AG04450 (cell line): ENCODE measurements around the gene TPX2. TPM values are rescaled to one million over a fixed set of nuclear protein-coding genes. Genes with fewer than 3 reads are reported as not detected.

ENCODE experiments used
- CTCF ChIA-PET: fragments of 300-600, 350-600 bp; formaldehyde crosslinking; extraction: SDS; loops from one replicate; lab custom pipeline; 2022; ENCODE audit warnings: antibody characterized with exemption, inconsistent platforms; lab: Charles Lee
- POLR2A ChIA-PET: fragments of 350-600 bp; formaldehyde crosslinking; extraction: SDS; loops from one replicate; lab custom pipeline; 2021; ENCODE audit warnings: antibody characterized with exemption, inconsistent platforms; lab: Yijun Ruan, JAX
- DNase-seq: peaks from one replicate; pipeline ENCODE4 v3.0.0-alpha.2; 2011; ENCODE audit warnings: low read depth, low spot score
- H3K27ac ChIP-seq: one replicate; pipeline ENCODE4 v1.5.1; 2012; ENCODE audit warnings: low read depth, low read length, control low read depth
- H3K27me3 ChIP-seq: one replicate; pipeline ENCODE4 v1.6.0; 2012; ENCODE audit warnings: low read length; ENCODE audit not compliant: control insufficient read depth, insufficient read depth
- H3K4me3 ChIP-seq: 2 replicates; pipeline ENCODE4 v1.5.1; 2011; ENCODE audit warnings: mild to moderate bottlenecking, low read depth, low read length, control low read depth
- H3K9me3 ChIP-seq: 2 replicates; pipeline ENCODE4 v1.5.1; 2012; ENCODE audit warnings: low read length; ENCODE audit not compliant: control insufficient read depth, insufficient read depth
- polyA plus RNA-seq: library from polyadenylated mRNA; depleted of rRNA; stranded (reverse); fragments of >200 nt; gene quantifications from 2 replicates; pipeline ENCODE4 v1.2.3, GENCODE V29; 2011
- TF ChIP-seq, protein P1 (sequence below): IDR thresholded peaks from 2 replicates; pipeline ENCODE4 v1.5.1; 2011; ENCODE audit warnings: low read depth, low read length, control low read depth, inconsistent platforms

The TPX2 gene
- polyA plus RNA-seq, 1 experiment, result 24.4 TPM

DNA sequence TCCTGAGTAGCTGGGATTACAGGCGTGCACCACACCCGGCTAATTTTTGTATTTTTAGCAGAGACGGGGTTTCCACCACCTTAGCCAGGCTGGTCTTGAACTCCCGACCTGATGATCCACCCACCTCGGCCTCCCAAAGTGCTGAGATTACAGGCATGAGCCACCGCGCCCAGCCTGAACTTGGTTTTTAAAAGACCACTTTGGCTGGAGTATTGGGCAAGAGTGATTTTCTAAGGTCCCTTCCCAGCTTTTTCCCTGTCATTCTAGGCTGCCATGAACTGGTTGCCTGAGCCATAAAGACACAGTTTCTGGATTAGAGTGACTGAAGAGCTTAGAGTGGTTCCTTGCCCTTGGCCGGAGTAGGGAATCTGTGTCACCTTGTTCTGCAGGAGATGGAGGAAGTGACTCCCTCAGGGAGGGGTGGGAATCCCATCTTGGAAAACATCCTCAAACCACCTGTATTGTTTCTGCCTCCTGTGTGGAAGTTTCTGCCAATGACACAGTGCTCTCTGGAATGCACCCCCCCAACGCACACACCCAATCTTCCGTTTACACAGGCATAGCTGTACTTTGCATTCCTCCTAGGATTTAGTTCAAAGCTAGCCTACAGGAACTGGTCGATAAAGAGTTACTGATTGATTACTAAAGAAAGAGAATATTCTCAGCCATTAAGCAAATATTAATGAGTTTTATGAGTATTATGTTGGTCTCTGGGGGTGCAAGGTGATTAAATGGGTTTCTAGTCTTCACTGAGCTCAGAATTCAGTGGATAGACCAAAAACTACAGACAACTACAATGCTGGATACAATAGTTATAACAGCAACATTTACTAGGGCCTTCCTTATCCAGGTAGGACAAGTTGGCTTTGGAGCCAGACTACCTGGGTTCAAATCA is 34.6 kb upstream of the TPX2 start:
- CTCF ChIA-PET, result interaction anchor here (1.5 to 2.1 kb wide), 2 partner anchors 19 to 43 kb away, joined by 11 to 16 read pairs; no protein-coding TSS in a partner anchor
- TF ChIP-seq, protein P1, sequence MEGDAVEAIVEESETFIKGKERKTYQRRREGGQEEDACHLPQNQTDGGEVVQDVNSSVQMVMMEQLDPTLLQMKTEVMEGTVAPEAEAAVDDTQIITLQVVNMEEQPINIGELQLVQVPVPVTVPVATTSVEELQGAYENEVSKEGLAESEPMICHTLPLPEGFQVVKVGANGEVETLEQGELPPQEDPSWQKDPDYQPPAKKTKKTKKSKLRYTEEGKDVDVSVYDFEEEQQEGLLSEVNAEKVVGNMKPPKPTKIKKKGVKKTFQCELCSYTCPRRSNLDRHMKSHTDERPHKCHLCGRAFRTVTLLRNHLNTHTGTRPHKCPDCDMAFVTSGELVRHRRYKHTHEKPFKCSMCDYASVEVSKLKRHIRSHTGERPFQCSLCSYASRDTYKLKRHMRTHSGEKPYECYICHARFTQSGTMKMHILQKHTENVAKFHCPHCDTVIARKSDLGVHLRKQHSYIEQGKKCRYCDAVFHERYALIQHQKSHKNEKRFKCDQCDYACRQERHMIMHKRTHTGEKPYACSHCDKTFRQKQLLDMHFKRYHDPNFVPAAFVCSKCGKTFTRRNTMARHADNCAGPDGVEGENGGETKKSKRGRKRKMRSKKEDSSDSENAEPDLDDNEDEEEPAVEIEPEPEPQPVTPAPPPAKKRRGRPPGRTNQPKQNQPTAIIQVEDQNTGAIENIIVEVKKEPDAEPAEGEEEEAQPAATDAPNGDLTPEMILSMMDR, result no peak
- Histone ChIP-seq H3K27me3 (no peaks in the 10 kb centered on the region), H3K4me3 (no peak overlapping the region), H3K27ac (peak overlapping the region; percentile 75), H3K9me3 (no peaks in the 10 kb centered on the region)
- no peak for DNase-seq
- POLR2A ChIA-PET, result interaction anchor here (0.6 to 1.5 kb wide), 3 partner anchors 19 to 45 kb away, joined by 3 to 10 read pairs (median 7); partner anchors contain the start of gene BCL2L1

DNA sequence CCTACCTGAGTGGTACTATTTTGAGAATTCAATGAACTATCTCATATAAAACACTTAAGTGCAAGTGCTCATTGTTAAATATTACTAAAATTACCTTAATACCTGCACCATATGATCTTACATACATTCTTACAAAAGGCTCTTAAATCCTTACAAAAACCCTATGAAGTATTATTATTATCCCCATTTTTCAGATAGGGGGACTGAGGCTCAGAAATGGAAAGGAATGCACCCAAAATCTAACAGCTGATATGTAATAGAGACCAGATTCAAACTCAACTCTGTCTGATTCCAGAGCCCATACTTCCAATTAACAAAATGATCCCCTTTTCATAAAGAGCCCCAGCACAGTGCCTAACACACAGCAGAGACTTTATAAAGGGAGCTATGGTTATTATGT is 33.9 kb upstream of the TPX2 start:
- CTCF ChIA-PET, result interaction anchor here (1.5 to 2.1 kb wide), 3 partner anchors 18 to 44 kb away, joined by 9 to 16 read pairs (median 11); no protein-coding TSS in a partner anchor

DNA sequence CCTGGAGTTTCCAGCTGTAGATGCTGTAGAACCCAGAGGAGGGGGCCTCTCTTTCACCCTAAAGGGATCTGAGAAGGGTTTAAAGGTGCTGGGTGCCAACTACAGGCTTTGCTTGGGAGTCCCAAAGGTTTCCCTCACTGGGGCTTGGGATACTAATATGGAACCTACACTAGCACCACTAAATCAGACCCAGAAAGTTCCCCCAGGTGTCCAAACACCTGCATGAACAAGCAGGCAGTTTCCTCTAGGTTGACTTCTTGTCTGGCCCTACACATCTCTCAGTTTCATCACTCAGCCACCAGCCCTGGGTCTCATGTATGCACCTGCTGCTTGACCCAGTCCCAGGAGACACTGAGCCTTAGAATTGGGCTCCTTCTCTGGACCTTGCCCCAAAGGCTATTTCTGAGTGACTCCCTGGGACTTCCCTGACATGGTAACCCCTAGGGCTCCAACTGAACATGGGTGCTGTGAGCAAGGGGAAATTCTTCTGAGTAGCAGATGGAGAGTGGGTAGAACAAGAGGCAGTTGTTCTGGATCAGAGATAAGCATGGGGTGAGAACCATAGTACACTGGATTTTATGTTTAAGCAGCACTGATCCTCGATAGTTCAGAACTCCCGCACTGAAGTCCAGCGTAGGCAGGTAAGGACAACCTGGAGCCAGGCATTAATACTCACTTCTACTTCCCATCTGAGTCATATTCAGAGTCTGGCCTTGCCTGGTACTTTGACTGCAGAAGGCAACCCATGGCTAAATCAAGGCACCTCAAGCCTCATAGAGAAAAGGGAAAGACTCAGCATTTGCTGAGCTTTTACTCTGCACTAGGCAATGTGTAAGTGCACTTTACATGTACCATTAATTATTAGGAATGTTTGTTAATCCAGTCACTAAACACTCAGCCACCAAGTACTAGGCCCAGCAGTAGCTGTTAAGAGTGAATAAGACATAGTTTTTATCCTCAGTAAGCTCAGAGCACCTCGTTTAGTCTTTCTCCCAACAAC is 33.2 kb upstream of the TPX2 start:
- TF ChIP-seq, protein P1, result no peak
- Histone ChIP-seq H3K27me3 (no peaks in the 10 kb centered on the region), H3K9me3 (no peaks in the 10 kb centered on the region), H3K4me3 (no peak overlapping the region), H3K27ac (no peak overlapping the region)
- POLR2A ChIA-PET, result interaction anchor here (1.0 kb wide), 1 partner anchor 42 kb away, joined by 3 read pairs; no protein-coding TSS in a partner anchor
- CTCF ChIA-PET, result interaction anchor here (0.9 to 2.1 kb wide), 4 partner anchors 18 to 148 kb away, joined by 3 to 11 read pairs (median 10); no protein-coding TSS in a partner anchor
- no peak for DNase-seq

More for the DNA sequence above, 33.9 kb upstream of the TPX2 start:
- no peak overlapping the region for H3K4me3 ChIP-seq
- no peak for DNase-seq
- no peak overlapping the region for H3K27ac ChIP-seq
- no peaks in the 10 kb centered on the region for H3K9me3 ChIP-seq
- TF ChIP-seq, protein P1, result no peak
- H3K27me3 ChIP-seq, result no peaks in the 10 kb centered on the region
- POLR2A ChIA-PET, result interaction anchor here (1.5 kb wide), 1 partner anchor 18 kb away, joined by 7 read pairs; the partner anchor contains the start of gene BCL2L1

DNA sequence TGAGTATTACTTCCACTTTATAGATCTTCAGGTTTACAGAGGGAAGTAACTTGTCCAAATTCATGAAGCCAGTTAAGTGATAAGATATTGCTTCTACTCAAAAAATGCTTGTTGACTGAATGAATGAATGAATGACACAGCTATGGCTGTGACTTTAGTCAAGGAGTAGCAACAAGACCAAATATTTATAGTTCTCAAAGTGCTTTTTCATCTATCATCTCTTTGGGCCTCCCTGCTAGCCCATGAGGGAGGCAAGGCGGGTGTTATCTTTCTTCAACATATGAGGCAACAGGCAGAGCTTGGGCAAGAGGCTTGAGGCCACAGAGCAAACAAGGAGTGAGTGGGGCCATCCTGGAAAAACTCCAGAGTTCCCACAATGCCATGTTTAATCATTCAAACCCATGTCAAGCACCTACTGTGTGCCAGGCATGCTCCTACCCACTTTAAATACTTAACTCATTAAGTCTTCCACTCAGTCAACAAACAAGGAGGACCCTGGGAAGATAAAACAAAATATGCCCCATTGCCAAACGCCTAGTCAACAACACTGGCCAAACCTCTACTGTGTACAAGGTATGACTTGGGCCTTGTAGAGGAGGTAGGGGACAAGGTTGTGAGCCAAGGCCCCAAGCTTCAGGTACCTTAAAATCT is 32.4 kb upstream of the TPX2 start:
- H3K4me3 ChIP-seq, result no peak overlapping the region
- POLR2A ChIA-PET, result interaction anchor here (1.0 kb wide), 1 partner anchor 43 kb away, joined by 3 read pairs; no protein-coding TSS in a partner anchor
- no peak overlapping the region for H3K27ac ChIP-seq
- no peaks in the 10 kb centered on the region for H3K9me3 ChIP-seq
- CTCF ChIA-PET, result interaction anchor here (0.7 to 1.5 kb wide), 4 partner anchors 17 to 149 kb away, joined by 3 to 10 read pairs (median 6); no protein-coding TSS in a partner anchor
- H3K27me3 ChIP-seq, result no peaks in the 10 kb centered on the region
- TF ChIP-seq, protein P1, result no peak
- DNase-seq, result no peak
